CD1c-positive myeloid dendritic cell (primary cell): ENCODE data around the gene MAPRE3.
A peak's percentile ranks its signal among the peaks of the same experiment; 100 is the strongest.
"Not testable (repeated sequence)": the region's sequence is repeated elsewhere in the genome, so short reads cannot be mapped to it uniquely, and the experiment has no call there.

Source experiments
- DNase-seq: peaks from one replicate; pipeline ENCODE4 v3.0.0-alpha.2; 2016; ENCODE audit errors: extremely low spot score

MAPRE3 gene

DNA sequence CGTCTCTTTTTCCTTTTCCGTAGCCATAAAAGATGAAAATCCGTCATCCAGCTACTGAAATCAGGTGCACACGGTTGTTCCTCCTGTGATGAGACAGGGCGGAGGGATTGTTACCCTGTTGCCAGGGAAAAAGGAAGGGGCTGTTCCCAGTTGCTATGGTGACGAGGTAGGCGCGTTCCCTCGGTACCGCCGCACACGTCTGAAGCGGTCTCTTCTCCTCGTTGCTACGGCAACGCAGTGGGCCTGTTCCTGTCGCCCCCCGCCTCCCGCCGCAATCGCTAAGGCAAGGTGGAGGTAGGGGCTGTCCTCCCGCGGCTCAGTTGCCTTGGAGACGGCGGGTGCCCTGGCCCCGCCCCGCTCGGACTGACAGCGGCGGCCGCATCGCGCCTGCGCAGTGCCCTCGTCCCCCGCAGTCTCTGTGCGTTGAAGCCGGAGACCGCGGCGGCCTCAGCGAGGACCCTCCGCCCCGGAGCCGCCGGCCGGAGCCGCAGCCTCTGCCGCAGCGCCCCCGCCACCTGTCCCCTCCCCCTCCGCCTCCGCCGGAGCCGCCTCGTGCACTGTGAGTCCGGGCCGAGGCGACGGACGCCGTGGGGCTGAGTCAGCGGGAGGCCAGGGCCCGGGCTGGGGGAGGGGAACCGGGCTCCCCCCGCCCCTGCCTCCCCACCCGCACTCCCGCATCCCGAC lies at the start of gene MAPRE3:
MAPRE3 (plus strand) TSS at position 394 of the 684 bp plus-strand sequence. CDS start 51,582 bp downstream, outside the sequence.
- peak; percentile 85 for DNase-seq

DNA sequence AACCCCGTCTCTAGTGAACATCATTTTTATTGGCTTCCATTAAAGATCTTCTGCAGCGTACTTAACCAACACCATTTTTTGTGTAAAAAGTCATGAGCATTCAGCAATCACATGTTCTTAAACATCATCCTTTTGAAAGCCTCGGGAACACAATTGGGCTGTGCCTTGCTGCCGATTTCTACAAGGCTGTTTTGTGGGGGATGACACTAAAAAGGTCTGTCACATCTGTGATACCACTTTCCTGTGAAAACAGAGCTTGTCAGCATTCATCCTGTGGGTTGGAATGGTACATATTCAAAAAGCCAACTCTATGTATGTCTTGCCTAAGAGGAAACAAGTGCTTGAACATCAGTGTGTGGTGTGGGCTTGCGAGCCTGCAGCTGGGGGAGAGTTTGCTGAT lies 49.1 kb upstream of the MAPRE3 start:
- no peak for DNase-seq

DNA sequence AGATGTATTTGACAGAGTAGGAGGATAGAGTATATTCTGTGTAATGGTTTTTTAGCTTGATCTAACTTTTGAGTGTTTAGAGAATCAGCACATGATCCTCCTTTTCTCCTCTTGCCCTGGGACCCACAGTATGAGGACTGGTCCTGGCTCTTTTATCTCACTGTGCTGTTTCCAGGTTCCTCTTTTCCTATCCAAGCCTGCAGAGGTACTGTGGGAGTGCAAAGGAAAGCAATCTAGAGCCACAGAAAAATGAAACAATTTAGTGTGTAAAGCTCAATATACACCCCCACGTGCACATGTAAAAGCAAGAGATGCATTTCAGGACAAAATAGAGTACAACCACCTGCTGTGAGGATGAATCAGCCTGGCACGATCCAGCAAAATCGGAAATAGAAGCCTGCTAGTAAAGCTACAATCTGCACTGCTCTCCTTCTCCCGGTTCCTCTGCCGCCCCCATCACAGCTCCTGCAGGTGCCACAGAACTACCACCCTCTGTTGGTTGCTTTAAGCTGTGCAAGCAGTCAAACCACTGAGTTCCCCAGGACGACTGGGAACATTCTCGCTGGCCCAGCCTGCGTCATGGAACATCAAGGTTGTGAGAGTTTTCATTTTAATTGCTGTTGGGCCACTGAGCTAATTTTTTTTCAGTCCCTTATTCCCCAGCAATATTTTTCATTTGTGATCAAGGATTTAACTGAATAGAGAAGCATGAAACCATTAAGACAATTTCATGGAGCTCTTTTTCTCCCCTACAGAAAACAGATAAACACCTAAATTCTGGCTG lies 47.8 kb upstream of the MAPRE3 start:
- DNase-seq: peak; percentile 62

DNA sequence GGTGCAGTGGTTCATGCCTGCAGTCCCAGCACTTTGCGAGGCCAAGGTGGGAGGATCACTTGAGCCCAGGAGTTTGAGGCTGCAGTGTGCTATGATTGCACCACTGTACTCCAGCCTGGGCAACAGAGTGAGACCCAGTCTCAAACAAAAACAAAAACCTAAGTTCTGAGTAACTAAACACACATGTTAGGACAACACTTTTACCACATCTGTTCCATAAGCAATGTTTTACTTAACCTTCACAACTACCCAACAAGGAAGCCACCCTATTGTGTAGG lies 47.3 kb upstream of the MAPRE3 start:
- not testable (repeated sequence) for DNase-seq

- DNase-seq: no peak
Measured at GRCh38 chr2:26924731-26925099, 45.7 kb upstream of the MAPRE3 start.

GRCh38 chr2:26925100-26925791 lies 45.2 kb upstream of the MAPRE3 start:
- DNase-seq: no peak

DNA sequence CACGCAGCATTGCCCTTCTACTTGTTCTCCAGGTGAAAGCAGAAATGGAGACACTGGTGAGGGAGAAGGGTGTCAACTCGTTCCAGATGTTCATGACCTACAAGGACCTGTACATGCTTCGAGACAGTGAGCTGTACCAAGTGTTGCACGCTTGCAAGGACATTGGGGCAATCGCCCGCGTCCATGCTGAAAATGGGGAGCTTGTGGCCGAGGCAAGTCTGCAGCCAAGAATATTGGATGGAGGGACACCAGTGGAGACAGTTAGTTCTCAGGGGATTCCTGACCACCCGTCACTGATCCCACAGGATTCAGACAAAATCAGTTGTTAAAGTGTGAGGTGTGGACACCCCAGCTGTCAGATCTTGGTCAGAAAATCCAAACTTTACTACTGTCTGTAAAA lies 43.2 kb upstream of the MAPRE3 start:
- DNase-seq: no peak

- DNase-seq: no peak
Measured at GRCh38 chr2:26932974-26933373, 37.5 kb upstream of the MAPRE3 start.

DNA sequence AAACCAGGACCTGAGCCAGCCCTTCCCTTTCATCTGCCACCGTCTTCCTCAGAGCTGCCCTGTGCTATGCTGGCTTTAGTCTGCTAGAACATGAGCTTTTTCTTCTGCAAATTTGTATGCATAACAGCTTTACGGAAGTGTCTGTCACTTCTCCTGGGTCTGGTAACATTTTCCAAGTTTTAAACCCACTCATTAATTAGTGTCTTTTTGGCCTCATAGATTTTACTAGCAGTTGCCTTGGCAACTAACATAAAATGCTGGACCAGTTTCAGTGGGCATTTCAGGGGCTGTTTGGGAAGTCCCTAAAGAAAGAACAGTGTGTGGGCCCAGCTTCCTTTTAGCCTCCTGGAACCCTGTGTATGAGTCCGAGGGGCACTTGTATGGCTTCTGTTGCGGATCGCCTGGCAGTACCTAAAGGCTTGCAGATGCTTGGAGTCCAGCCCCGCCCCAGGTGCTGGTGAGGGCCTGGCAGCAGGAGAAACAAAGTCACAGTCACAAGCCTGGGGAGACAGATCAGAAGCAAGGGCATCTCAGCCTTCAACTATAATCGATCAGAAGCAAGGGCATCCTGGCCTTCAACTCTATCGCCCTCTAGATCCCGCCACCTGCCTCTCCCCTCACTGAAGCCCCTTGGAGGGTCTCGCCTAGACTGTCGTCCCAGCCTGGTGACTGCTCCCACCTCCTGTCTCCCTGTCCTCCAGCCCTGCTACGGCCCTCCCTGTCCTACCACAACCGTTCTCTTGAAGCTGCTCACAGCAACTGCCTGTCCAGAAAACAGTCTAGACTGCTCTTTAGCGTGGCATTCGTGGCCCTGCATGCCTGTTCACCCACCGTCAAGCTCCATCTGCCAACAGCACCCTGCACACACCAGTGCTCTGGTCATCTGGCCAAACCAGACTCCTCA lies 36.8 kb upstream of the MAPRE3 start:
- no peak for DNase-seq

GRCh38 chr2:26934335-26934724 lies 36.1 kb upstream of the MAPRE3 start:
- no peak for DNase-seq

- no peak for DNase-seq
Measured at GRCh38 chr2:26934985-26935384, 35.5 kb upstream of the MAPRE3 start.

DNA sequence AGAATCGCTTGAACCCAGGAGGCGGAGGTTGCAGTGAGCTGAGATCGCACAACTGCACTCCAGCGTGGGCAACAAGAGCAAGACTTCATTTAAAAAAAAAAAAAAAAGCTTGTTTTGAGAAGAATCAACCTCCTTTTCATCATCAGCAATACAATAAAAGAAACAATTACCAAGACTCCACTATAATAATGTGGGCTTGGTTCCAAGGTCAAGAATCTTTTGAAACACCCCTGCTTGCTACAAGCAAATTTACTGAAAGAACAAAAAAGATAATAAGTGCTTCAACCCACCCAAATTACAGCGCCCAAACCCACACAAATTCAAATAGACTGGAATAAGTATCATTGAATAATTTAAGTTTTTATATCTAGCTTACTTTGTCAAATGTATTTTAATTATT lies 33.6 kb upstream of the MAPRE3 start:
- no peak for DNase-seq

GRCh38 chr2:26938399-26939118 lies 31.9 kb upstream of the MAPRE3 start:
- DNase-seq: no peak

DNA sequence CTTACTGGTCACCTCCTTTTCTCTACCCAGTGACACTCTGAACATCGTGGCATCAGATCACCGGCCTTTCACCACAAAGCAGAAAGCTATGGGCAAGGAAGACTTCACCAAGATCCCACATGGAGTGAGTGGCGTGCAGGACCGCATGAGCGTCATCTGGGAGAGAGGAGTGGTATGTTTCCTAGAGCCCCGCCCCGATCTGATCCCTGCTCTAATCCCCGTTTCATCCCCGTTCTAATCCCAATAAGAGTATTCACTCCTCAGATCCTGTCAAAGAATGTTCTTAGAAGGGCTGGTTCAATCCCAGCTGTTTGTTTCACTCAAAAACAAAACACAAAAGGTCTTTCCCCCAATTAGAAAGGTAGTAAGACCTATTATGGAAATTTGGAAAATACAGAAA lies 30.4 kb upstream of the MAPRE3 start:
- no peak for DNase-seq

DNA sequence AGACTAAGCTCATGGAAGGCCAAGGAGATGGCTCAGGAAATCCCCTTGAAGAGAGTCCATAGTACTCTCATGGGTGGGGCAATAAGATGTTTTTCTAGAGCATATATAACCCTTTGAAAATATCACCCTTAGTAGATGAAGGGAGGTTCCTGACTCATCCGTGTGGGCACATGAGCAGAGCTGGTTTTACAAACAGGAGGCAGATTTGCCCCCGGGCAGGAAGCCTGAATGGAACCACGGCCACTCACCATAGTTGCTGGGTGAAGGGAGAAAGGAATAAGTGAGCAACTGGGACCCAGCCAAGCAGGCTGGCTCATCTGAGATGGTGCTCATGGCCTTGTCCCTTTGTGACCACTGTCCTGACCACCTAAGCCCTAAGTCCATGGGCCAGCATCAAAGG lies 29.0 kb upstream of the MAPRE3 start:
- no peak for DNase-seq

DNA sequence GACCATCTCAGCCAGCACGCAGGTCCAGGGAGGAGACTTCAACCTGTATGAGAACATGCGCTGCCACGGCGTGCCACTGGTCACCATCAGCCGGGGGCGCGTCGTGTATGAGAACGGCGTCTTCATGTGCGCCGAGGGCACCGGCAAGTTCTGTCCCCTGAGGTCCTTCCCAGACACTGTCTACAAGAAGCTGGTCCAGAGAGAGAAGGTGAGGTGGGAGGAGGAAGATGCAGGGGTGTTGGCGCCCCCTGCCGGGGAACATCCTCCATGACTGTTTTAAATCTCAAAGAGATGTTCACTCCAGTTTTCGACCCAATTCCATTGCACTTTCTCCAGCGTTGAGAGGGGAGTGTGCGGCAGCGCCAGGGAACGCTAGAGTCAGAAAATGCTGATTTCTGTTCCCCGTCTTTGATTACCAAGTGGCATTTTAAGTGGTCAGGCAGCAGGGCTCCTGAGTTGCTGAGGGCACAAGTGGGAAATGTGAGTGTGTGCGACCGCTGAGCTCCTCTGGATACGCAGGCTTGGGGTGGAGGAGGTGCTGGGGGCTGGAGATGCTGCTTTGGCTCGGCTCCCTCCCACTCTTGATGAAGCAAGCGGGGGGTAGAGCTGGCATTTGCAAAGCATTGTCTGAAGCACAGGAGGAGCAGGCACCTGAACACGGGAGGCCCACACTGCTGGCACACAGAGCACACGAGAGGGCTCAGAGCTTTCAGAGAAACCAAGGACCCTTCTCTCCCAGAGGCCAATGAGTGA lies 27.7 kb upstream of the MAPRE3 start:
- peak; percentile 57 for DNase-seq

- DNase-seq: no peak
Measured at GRCh38 chr2:26945991-26946750, 24.3 kb upstream of the MAPRE3 start.

GRCh38 chr2:26946841-26947784 lies 23.3 kb upstream of the MAPRE3 start:
- DNase-seq: no peak

DNA sequence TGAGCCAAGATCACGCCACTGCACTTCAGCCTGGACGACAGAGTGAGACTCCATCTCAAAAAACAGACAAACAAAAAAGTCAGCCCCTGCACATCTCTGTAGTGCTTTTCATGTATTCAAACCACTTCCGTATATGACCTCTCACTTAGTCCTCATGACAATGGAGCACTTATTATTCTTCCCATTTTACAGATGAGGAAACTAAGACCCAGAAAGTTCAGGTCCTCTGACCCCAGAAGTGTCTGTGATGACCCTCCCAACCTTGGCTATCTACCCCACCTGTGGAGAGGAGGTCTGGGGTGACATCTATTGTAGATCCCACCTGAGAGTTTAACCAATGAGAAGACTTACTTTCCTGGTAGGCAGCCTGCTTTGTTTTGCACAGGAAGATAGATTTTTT lies 21.6 kb upstream of the MAPRE3 start:
- DNase-seq: no peak
